Suppressor macrophage (primary cell): ENCODE data around the gene KLHL26.

Experiments
- DNase-seq, 4 experiments: peaks; one replicate each; pipeline ENCODE4 v3.0.0-alpha.2; 2020 to 2022

Gene KLHL26

GRCh38 chr19:18612772-18613588, 23.8 kb upstream of the KLHL26 start, which contains the start of gene TMEM59L:
TSS of gene TMEM59L (plus strand) at chr19:18612870. CDS start at chr19:18612959, 89 bp downstream.
- peak in 1 of 4 experiments; percentile 35 for DNase-seq

- DNase-seq: no peak
Observed at GRCh38 chr19:18613589-18614234, 23.1 kb upstream of the KLHL26 start.

GRCh38 chr19:18616023-18616422, 20.8 kb upstream of the KLHL26 start:
- no peak for DNase-seq

- DNase-seq: no peak
Observed at GRCh38 chr19:18617562-18617961, 19.3 kb upstream of the KLHL26 start.

GRCh38 chr19:18618236-18618635, 18.6 kb upstream of the KLHL26 start:
- no peak for DNase-seq

- no peak for DNase-seq
Observed at GRCh38 chr19:18620311-18620710, 16.5 kb upstream of the KLHL26 start.

- DNase-seq: no peak
Observed at GRCh38 chr19:18620902-18621301, 15.9 kb upstream of the KLHL26 start.

- DNase-seq: no peak
Observed at GRCh38 chr19:18626906-18627305, 9.9 kb upstream of the KLHL26 start.

GRCh38 chr19:18629166-18630088, 7.4 kb upstream of the KLHL26 start:
- DNase-seq: no peak

- no peak for DNase-seq
Observed at GRCh38 chr19:18633321-18633720, 3.5 kb upstream of the KLHL26 start.

- DNase-seq: no peak
Observed at GRCh38 chr19:18634612-18635297, 2.1 kb upstream of the KLHL26 start.

- no peak for DNase-seq
Observed at GRCh38 chr19:18635831-18636182, 1.0 kb upstream of the KLHL26 start.

GRCh38 chr19:18636183-18636968, 452 bp upstream of the KLHL26 start:
- peak; percentile 99 to 100 (median 99) for DNase-seq

GRCh38 chr19:18637673-18638630, 1.1 kb downstream of the KLHL26 start:
- peak in 2 of 4 experiments; percentile 37 to 46 for DNase-seq

- DNase-seq: no peak
Observed at GRCh38 chr19:18639706-18640243, 2.9 kb downstream of the KLHL26 start.

GRCh38 chr19:18644196-18645034, 7.6 kb downstream of the KLHL26 start:
- peak; percentile 67 to 85 (median 80) for DNase-seq

GRCh38 chr19:18645035-18645511, 8.2 kb downstream of the KLHL26 start:
- no peak for DNase-seq

GRCh38 chr19:18646535-18647370, 9.9 kb downstream of the KLHL26 start:
- DNase-seq: no peak
